HT-29 (cell line): ENCODE results near the gene IPO13. TPM values are rescaled to one million over a fixed set of nuclear protein-coding genes. Genes with fewer than 3 reads are reported as not detected.

Experiments
- DNase-seq: peaks from one replicate; pipeline ENCODE4 v3.0.0-alpha.2; 2015; ENCODE audit warnings: low spot score
- total RNA-seq: library from RNA; depleted of rRNA; stranded (reverse); fragments of >200 nt; shearing (Covaris generic); gene quantifications from 2 replicates; pipeline ENCODE4 v1.2.3, GENCODE V29; 2014

The IPO13 gene
- total RNA-seq, 1 experiment from 2014 or later = 19.1 TPM

GRCh38 chr1:43931711-43932660 is 14.8 kb upstream of the IPO13 start:
- no peak for DNase-seq

GRCh38 chr1:43932786-43933385 is 13.9 kb upstream of the IPO13 start:
- no peak for DNase-seq

DNA sequence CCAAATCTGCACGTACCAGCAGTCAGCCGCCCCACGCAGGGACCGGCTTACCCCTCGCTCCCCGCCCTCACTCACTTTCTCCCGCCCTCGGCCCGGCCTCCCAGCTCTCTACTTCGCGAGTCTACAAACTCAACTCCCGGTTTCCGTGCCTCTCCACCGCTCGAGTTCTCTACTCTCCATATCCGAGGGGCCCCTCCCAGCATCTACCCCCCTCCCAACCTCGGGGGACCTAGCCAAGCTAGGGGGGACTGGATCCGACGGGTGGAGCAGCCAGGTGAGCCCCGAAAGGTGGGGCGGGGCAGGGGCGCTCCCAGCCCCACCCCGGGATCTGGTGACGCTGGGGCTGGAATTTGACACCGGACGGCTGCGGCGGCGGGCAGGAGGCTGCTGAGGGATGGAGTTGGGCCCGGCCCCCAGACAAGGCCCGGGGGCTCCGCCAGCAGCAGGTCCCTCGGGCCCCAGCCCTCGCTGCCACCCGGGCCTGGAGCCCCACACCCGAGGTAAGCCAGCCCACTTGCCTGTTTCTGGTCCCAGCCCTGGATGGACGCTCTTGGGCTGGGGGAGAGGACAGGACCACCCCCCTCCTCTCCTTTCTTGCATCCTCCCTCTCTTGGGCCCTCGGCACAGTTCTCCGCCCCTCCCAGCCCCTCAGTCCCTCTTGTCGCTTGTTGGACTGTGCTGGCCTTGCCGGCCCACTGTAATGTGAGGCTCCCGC is 13.2 kb upstream of the IPO13 start, which contains the start of gene ARTN:
ARTN (plus strand) TSS at position 416 of the 715 bp plus-strand sequence. CDS start 1,856 bp downstream, outside the sequence.
- DNase-seq = no peak

DNA sequence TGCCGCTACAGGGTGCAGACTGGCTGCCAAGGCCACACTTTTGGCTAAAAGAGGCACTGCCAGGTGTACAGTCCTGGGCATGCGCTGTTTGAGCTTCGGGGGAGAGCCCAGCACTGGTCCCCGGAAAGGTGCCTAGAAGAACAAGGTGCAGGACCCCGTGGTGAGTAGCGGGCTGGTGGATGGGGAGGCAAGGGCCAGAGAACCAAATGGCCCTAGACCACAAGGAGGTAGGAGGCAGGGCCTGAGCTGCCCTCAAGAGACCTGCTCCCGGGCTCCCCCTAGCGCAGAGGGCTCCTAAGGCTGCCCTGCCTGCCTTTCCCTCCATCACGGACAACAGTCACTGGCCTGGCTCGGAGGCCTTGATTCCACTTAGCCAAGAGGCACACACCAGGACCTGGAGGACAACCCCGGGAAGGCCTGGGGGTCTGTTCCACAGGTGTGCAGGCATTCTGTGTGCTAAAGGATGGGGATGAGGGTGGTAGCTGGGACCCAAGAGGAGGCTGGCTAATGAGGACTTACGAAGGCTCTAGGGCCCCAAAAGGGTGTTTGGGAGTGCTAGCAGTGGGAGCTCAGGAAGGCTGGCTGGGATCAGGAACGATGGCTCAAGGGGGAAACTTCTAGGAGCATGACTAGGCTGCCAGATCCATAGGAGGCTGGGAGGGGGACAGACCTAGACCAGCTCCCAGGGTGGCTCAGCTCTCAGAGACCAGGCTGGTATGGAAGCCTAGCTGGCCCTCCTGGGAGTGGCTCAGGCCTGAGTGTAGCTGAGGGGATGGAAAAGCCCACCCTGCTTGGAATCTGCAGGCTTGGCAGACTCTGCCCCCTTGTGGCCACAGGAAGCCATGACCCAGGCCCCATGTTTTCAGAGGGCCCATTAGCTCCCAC is 12.4 kb upstream of the IPO13 start:
- peak; percentile 65 for DNase-seq

DNA sequence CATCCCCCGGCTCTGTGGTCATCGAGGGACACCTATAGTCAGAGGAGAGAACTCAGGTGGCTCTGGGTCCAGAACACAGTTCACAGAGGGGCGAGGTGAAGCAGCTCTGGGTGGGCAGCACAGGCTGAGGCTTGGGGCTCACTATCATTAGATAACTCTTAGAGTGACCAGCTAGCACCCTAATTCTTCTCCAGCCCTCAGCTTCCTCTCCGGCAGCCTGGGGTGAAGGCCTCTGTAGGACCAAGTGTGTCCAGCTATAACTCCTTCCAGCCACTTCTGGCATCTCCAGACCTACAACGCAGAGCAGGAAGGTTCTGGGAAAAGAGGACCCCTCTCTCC is 11.8 kb upstream of the IPO13 start:
- no peak for DNase-seq

- DNase-seq = no peak
Measured at GRCh38 chr1:43935711-43936427, 10.9 kb upstream of the IPO13 start.

- DNase-seq = no peak
Measured at GRCh38 chr1:43936431-43937151, 10.2 kb upstream of the IPO13 start.

- no peak for DNase-seq
Measured at GRCh38 chr1:43937179-43937865, 9.4 kb upstream of the IPO13 start.

DNA sequence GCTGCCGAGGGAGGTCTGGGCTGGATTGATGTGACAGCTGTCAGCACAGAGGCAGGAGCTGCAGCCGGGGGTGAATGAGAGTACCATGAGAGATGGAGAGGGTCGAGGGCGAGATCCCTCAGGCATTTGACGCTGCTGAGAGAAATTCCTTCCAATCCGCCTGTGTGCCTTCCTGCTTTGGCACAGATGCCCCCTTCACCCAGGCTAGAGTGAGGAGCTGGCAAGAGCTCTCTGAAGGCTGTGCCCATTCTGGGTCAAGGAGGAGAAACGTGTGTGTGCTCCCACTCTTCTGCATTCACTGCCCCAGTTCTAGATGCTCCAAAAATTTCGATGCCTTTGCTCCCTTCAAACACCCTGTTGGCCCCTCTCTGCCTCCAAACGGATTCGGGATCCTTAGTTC is 8.4 kb upstream of the IPO13 start:
- no peak for DNase-seq

- DNase-seq = no peak
Measured at GRCh38 chr1:43938892-43939587, 7.7 kb upstream of the IPO13 start.

DNA sequence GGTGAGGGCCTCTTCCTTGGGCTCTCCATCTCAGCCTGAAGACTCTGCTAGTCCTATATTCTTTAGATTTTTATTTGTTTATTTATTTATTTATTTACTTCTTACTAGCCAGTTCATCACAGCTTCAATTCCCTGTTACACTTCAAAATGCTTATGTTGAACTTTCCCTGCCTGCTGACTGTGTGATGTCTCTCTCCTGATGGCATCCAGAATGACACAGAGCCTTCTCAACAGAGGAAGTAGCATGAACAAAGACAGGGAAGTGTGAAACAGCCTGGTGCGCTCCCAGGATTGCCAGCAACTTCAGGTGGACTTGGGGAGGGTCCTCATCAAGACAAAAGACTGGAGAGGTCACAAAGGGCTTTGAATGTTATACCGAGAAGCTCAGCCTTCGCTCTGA is 4.3 kb upstream of the IPO13 start:
- DNase-seq = no peak

- DNase-seq = no peak
Measured at GRCh38 chr1:43944860-43945259, 1.9 kb upstream of the IPO13 start.

- no peak for DNase-seq
Measured at GRCh38 chr1:43945674-43946235, 995 bp upstream of the IPO13 start.

- DNase-seq = no peak
Measured at GRCh38 chr1:43947061-43947873, 517 bp downstream of the IPO13 start.

- DNase-seq = no peak
Measured at GRCh38 chr1:43947874-43948437, 1.2 kb downstream of the IPO13 start.

- DNase-seq = no peak
Measured at GRCh38 chr1:43949678-43950077, 2.9 kb downstream of the IPO13 start.
